Measurements from ENCODE around the gene SLC28A1.
A peak's percentile ranks its signal among the peaks of the same experiment; 100 is the strongest.
"Not testable (repeated sequence)": the region's sequence is repeated elsewhere in the genome, so short reads cannot be mapped to it uniquely, and the experiment has no call there.

Gene SLC28A1, protein sequence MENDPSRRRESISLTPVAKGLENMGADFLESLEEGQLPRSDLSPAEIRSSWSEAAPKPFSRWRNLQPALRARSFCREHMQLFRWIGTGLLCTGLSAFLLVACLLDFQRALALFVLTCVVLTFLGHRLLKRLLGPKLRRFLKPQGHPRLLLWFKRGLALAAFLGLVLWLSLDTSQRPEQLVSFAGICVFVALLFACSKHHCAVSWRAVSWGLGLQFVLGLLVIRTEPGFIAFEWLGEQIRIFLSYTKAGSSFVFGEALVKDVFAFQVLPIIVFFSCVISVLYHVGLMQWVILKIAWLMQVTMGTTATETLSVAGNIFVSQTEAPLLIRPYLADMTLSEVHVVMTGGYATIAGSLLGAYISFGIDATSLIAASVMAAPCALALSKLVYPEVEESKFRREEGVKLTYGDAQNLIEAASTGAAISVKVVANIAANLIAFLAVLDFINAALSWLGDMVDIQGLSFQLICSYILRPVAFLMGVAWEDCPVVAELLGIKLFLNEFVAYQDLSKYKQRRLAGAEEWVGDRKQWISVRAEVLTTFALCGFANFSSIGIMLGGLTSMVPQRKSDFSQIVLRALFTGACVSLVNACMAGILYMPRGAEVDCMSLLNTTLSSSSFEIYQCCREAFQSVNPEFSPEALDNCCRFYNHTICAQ

DNA sequence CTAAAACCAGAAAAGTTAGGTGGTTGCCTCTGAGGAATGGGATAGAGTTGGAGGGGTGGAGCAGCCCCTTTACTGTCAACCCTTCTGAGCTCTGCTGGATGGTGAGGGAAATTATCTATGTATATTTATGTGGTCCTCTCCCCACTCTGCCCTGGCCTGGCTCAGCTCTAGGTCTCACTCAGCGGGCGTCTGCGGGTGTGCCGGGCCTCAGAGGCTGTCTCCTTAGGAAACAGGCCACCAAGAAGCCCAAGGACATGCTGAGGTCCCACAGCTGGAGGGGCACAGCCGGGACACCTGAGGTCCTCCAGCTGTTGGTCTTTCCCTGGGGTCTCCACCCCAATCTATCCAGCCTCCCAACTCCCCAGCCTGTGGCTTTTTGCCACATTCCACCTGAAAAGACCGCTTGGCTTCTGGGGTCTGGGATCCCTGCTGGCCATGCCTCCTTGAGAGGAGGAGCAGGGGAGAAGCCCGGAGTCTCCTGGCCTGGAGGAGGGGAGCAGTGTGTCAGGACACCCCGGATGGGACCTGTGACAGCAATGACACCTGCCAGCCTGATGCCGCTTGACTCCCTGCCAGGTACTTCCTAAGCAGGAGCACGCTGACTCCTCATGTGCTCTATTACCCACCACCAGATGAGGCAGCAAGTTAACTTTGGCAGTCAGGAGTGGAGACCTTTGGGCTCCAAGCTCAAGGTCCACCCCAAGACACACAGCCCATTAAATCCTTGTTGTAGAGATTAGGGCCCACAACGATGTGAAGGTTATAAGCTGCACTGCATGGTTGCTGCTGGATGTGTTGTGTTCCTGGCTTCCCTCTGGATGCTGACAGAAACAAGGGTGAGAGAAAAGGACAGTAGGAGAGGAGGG is at the start of gene SLC28A1:
SLC28A1 (plus strand) TSS at position 747 of the 866 bp plus-strand sequence. CDS start 3,099 bp downstream, outside the sequence.
- Mint-ChIP-seq H3K36me3 (no peaks in the 10 kb centered on the region), H3K4me1 (no peaks in the 10 kb centered on the region)

DNA sequence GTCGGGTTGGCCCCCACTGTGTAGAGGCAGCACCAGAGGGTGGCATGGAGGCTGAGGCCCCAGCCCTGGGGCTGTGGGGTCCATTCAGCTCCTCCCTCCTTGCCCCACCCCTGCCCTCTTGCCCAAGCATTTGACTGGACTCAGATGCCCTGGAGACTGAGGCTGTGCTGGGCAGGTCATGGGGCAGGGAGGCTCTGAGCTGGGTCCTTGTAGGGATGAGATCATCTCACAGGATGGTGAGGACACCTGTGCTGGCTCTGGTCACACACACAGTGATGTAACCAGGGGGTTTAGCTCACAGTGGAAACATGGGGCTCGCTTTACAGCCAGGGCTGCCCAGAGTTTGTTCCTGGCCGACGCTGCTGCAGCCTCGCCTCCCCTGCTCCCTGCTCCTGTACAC is 49.5 kb upstream of the SLC28A1 start:
- ATAC-seq (ENCODE audit: low read depth) (no peak), DNase-seq (ENCODE audit: low spot score in 2 of 2) (no peak)
- H3K9me3 Mint-ChIP-seq = no peaks in the 10 kb centered on the region
- H3K27me3 Mint-ChIP-seq = peaks cover 21% of the 10 kb centered on the region
- no peak overlapping the region for H3K27ac Mint-ChIP-seq
- H3K4me3 Mint-ChIP-seq = no peak overlapping the region
- H3K36me3 Mint-ChIP-seq = peaks cover 2% of the 10 kb centered on the region
- H3K4me1 Mint-ChIP-seq = no peaks in the 10 kb centered on the region

More for the DNA sequence above, at the start of gene SLC28A1:
- Mint-ChIP-seq H3K27ac (no peak within 1 kb of the TSS), H3K9me3 (no peaks in the 10 kb centered on the region), H3K4me3 (no peak within 1 kb of the TSS), H3K27me3 (peaks cover 10% of the 10 kb centered on the region)
- no peak for ATAC-seq (ENCODE audit: low read depth)
- no peak for DNase-seq (ENCODE audit: low spot score in 2 of 2)

GRCh38 chr15:84835661-84836337 is 48.7 kb upstream of the SLC28A1 start:
- no peak for ATAC-seq (ENCODE audit: low read depth)
- Mint-ChIP-seq H3K27ac (no peak overlapping the region), H3K27me3 (peaks cover 19% of the 10 kb centered on the region), H3K4me1 (no peaks in the 10 kb centered on the region), H3K36me3 (peaks cover 2% of the 10 kb centered on the region), H3K4me3 (no peak overlapping the region), H3K9me3 (no peaks in the 10 kb centered on the region)
- DNase-seq (ENCODE audit: low spot score in 2 of 2) = no peak

- H3K4me3 Mint-ChIP-seq = no peak overlapping the region
- H3K9me3 Mint-ChIP-seq = no peaks in the 10 kb centered on the region
- peaks cover 2% of the 10 kb centered on the region for H3K36me3 Mint-ChIP-seq
- no peak for ATAC-seq (ENCODE audit: low read depth)
- peaks cover 21% of the 10 kb centered on the region for H3K27me3 Mint-ChIP-seq
- DNase-seq (ENCODE audit: low spot score in 2 of 2) = no peak
- H3K27ac Mint-ChIP-seq = no peak overlapping the region
- no peaks in the 10 kb centered on the region for H3K4me1 Mint-ChIP-seq
Observed at GRCh38 chr15:84836844-84837243, 47.6 kb upstream of the SLC28A1 start.

DNA sequence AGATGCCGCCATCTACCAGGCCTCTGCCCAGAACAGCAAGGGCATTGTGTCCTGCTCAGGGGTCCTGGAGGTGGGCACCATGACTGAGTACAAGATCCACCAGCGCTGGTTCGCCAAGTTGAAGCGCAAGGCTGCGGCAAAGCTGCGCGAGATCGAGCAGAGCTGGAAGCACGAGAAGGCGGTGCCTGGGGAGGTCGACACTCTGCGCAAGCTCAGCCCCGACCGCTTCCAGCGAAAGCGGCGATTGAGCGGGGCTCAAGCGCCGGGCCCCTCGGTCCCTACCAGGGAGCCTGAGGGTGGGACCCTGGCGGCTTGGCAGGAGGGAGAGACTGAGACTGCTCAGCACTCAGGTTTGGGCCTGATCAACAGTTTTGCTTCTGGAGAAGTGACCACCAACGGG is 44.7 kb upstream of the SLC28A1 start:
- Mint-ChIP-seq H3K4me3 (no peak overlapping the region), H3K4me1 (no peaks in the 10 kb centered on the region), H3K27me3 (peaks cover 20% of the 10 kb centered on the region), H3K9me3 (no peaks in the 10 kb centered on the region), H3K36me3 (peaks cover 2% of the 10 kb centered on the region), H3K27ac (no peak overlapping the region)
- ATAC-seq (ENCODE audit: low read depth) (no peak), DNase-seq (ENCODE audit: low spot score in 2 of 2) (no peak)

GRCh38 chr15:84840255-84840654 is 44.2 kb upstream of the SLC28A1 start:
- peaks cover 19% of the 10 kb centered on the region for H3K27me3 Mint-ChIP-seq
- no peaks in the 10 kb centered on the region for H3K4me1 Mint-ChIP-seq
- H3K27ac Mint-ChIP-seq = no peak overlapping the region
- peaks cover 2% of the 10 kb centered on the region for H3K36me3 Mint-ChIP-seq
- no peak overlapping the region for H3K4me3 Mint-ChIP-seq
- DNase-seq (ENCODE audit: low spot score in 2 of 2) = no peak
- no peak for ATAC-seq (ENCODE audit: low read depth)
- H3K9me3 Mint-ChIP-seq = no peaks in the 10 kb centered on the region

DNA sequence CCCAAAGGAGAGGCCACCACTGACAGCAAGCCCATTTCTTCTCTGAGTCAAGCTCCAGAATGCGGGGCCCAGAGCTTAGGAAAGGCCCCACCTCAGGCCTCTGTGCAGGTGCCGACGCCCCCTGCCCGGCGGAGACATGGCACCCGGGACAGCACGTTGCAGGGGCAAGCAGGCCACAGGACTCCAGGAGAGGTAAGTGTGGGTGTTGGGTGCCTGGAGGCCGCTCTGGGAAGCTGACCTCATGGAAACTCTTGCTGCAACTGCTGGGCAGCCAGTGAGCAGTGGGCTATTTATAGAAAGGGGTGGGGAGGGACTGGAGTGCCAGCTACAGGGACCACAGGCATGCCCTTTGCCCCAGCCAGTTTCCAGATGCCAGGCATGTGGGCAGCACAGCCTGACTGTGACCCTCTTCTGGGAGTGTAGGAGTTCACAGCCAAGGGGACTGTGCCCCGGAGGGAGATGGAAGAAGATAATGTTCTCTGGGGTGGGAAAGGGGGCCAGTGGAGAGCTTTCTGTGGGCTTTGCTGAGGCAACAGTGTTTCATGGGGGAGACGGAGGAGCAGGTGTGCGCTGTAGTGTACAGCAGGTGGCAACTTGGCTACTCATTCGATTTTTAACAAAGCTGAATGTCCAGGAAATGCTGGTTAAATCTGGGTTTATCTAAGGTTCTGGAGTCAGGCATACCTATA is 43.6 kb upstream of the SLC28A1 start:
- no peak for ATAC-seq (ENCODE audit: low read depth)
- H3K4me1 Mint-ChIP-seq = no peaks in the 10 kb centered on the region
- DNase-seq (ENCODE audit: low spot score in 2 of 2) = no peak
- H3K4me3 Mint-ChIP-seq = no peak overlapping the region
- H3K27ac Mint-ChIP-seq = no peak overlapping the region
- H3K9me3 Mint-ChIP-seq = no peaks in the 10 kb centered on the region
- peaks cover 12% of the 10 kb centered on the region for H3K27me3 Mint-ChIP-seq
- no peaks in the 10 kb centered on the region for H3K36me3 Mint-ChIP-seq

DNA sequence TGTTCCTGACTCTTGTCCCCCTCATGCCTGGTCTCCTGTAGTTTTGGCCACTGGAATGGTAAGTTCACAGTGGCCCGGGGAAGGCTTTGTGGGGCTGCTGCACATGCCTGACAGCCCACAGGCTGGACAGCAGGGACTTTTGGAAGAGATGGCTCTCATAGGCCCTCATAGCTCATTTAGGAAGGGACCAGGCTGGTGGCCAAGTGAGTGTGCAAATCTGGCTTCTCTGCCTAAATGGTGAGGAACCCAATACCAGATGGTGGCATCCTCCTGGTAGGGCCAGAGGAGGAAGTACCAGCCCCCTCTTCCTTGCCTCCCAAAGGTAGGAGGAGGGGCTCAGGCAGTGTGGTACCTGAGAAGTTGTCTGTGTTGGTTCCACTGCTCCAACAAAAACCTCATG is 41.7 kb upstream of the SLC28A1 start:
- ATAC-seq (ENCODE audit: low read depth) (no peak), DNase-seq (ENCODE audit: low spot score in 2 of 2) (no peak)
- H3K4me1 Mint-ChIP-seq = no peaks in the 10 kb centered on the region
- no peak overlapping the region for H3K4me3 Mint-ChIP-seq
- peaks cover 4% of the 10 kb centered on the region for H3K9me3 Mint-ChIP-seq
- H3K36me3 Mint-ChIP-seq = peaks cover 5% of the 10 kb centered on the region
- H3K27ac Mint-ChIP-seq = no peak overlapping the region
- peaks cover 8% of the 10 kb centered on the region for H3K27me3 Mint-ChIP-seq

- Mint-ChIP-seq H3K27ac (no peak overlapping the region), H3K4me1 (no peaks in the 10 kb centered on the region), H3K9me3 (peaks cover 6% of the 10 kb centered on the region), H3K27me3 (peaks cover 8% of the 10 kb centered on the region), H3K36me3 (peaks cover 7% of the 10 kb centered on the region), H3K4me3 (no peak overlapping the region)
- no peak for ATAC-seq (ENCODE audit: low read depth)
- no peak for DNase-seq (ENCODE audit: low spot score in 2 of 2)
Observed at GRCh38 chr15:84844964-84845363, 39.5 kb upstream of the SLC28A1 start.

DNA sequence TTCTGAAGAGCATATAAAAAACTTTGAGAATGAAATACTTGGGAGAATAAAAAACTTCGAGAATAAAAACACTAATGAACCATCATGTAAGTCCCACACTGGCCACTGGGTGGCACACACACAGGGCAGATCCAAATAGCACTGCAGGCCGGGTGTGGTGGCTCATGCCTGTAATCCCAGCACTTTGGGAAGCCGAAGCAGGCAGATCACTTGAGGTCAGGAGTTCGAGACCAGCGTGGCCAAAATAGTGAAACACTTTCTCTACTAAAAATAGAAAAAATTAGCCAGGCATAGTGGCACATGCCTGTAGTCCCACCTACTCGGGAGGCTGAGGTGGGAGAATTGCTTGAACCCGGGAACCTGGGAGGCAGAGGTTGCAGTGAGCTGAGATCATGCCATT is 38.8 kb upstream of the SLC28A1 start:
- H3K36me3 Mint-ChIP-seq; H3K9me3 Mint-ChIP-seq; H3K4me1 Mint-ChIP-seq; H3K27me3 Mint-ChIP-seq; H3K4me3 Mint-ChIP-seq; ATAC-seq (ENCODE audit: low read depth); H3K27ac Mint-ChIP-seq: not testable (repeated sequence)
- peak; percentile 11 to 18 for DNase-seq (ENCODE audit: low spot score in 2 of 2)

- Mint-ChIP-seq H3K9me3 (peaks cover 6% of the 10 kb centered on the region), H3K27ac (no peak overlapping the region), H3K4me1 (no peaks in the 10 kb centered on the region), H3K36me3 (peaks cover 7% of the 10 kb centered on the region), H3K27me3 (peaks cover 6% of the 10 kb centered on the region), H3K4me3 (no peak overlapping the region)
- no peak for DNase-seq (ENCODE audit: low spot score in 2 of 2)
- no peak for ATAC-seq (ENCODE audit: low read depth)
Observed at GRCh38 chr15:84846269-84846668, 38.2 kb upstream of the SLC28A1 start.

DNA sequence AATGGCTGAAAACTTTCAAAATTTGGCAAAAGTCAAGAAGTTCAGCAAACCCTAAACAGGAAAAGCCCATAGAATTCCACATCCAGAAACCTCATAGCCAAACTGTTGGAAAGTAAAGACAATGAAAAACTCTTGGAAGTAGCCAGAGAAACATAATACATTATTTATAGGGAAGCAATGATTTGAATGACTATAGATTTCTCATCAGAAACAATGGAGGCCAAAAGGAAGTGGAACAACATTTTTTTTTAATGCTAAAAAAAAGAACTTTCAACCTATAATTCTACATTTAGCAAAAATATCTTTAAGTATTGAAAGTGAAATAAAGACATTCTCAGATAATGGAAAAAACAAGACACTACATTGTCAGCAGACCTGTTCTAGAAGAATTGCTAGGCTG is 37.1 kb upstream of the SLC28A1 start:
- H3K27ac Mint-ChIP-seq = no peak overlapping the region
- H3K27me3 Mint-ChIP-seq = peaks cover 4% of the 10 kb centered on the region
- peaks cover 7% of the 10 kb centered on the region for H3K36me3 Mint-ChIP-seq
- H3K4me1 Mint-ChIP-seq = no peaks in the 10 kb centered on the region
- H3K4me3 Mint-ChIP-seq = no peak overlapping the region
- peaks cover 6% of the 10 kb centered on the region for H3K9me3 Mint-ChIP-seq
- ATAC-seq (ENCODE audit: low read depth) = no peak
- DNase-seq (ENCODE audit: low spot score in 2 of 2) = no peak

GRCh38 chr15:84852212-84852611 is 32.2 kb upstream of the SLC28A1 start:
- peaks cover 3% of the 10 kb centered on the region for H3K9me3 Mint-ChIP-seq
- DNase-seq (ENCODE audit: low spot score in 2 of 2) (no peak), ATAC-seq (ENCODE audit: low read depth) (no peak)
- peaks cover 4% of the 10 kb centered on the region for H3K36me3 Mint-ChIP-seq
- no peaks in the 10 kb centered on the region for H3K4me1 Mint-ChIP-seq
- H3K27ac Mint-ChIP-seq = no peak overlapping the region
- no peak overlapping the region for H3K4me3 Mint-ChIP-seq
- H3K27me3 Mint-ChIP-seq = peaks cover 3% of the 10 kb centered on the region

All from memory B cell (primary cell).